ENCODE data around the gene SCAI. TPM values are rescaled to one million over a fixed set of nuclear protein-coding genes. Genes with fewer than 3 reads are reported as not detected.

SCAI gene
- total and polyA plus RNA-seq, 4 donors, result 0.50 to 13.9 (median 5.5) TPM

DNA sequence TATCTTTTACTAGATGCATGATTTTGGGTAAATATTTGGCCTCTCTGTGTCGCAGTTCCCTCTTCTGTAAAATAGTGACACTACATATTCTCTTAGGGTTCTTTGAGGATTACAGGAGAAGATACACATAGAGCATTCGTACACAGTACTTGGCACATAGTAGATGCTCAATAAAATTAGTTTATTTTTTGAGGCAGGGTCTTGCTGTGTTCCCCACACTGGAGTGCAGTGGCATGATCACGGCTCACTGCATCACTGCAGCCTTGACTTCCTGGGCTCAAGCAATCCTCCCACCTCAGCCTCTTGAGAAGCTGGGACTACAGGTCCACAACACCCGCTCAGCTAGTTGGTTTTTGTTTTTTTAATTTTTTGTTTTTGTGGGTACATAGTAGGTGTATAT lies 1.6 kb downstream of the SCAI start:
- ATAC-seq (ENCODE audit: low FRiP score), result no peak
- WGBS, 2 donors, result 94 to 97% methylated on average over 4 of the region's 4 CpGs
- H3K4me3 ChIP-seq (ENCODE audit: low read length in 2 of 2), result no peak overlapping the region

DNA sequence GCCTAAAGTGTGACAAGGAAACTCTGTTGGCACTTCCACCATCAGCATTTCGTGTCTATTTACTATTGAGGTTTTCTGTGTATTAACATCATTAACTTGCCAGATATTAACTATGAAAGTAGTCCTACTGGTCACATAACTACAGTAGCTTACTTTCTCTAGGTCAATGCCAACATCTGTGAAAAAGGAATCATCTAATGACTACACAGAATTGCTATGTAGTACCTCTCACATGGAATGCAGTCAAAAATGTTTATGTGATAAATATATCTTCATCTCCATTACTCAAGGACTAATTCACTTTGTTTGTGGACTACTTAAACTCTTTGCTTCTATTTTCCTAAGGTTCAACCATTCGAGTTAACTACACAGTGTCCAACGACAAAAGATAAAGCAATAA lies 2.1 kb downstream of the SCAI start:
- ATAC-seq (ENCODE audit: low FRiP score), result no peak
- intact Hi-C loops (cut with DNase I), result loop anchor here in 1 of 2 donors (5.0 to 10.0 kb wide), 2 partner anchors 54 to 369 kb away; partner anchors contain the start of gene NR6A1

More for the DNA sequence above, 1.6 kb downstream of the SCAI start:
- no peaks in the 10 kb centered on the region for H3K27me3 ChIP-seq (ENCODE audit: control insufficient read depth in 1 of 2, insufficient read depth in 2 of 2, low read length in 1 of 2)
- DNase-seq, result no peak
- no peaks in the 10 kb centered on the region for H3K4me1 ChIP-seq (ENCODE audit: control insufficient read depth in 1 of 2, insufficient read depth in 2 of 2, low read length in 2 of 2)
- no peaks in the 10 kb centered on the region for H3K36me3 ChIP-seq (ENCODE audit: control insufficient read depth in 1 of 2, insufficient read depth in 2 of 2, low read length in 1 of 2)
- no peak overlapping the region for H3K27ac ChIP-seq (ENCODE audit: low read depth in 1 of 2, low read length in 2 of 2)
- no peaks in the 10 kb centered on the region for H3K9me3 ChIP-seq (ENCODE audit: control insufficient read depth, low read length)
- intact Hi-C loops (cut with DNase I), result loop anchor here in 1 of 2 donors (2.0 to 10.0 kb wide), 3 partner anchors 53 to 369 kb away; partner anchors contain the start of genes GOLGA1 and NR6A1

DNA sequence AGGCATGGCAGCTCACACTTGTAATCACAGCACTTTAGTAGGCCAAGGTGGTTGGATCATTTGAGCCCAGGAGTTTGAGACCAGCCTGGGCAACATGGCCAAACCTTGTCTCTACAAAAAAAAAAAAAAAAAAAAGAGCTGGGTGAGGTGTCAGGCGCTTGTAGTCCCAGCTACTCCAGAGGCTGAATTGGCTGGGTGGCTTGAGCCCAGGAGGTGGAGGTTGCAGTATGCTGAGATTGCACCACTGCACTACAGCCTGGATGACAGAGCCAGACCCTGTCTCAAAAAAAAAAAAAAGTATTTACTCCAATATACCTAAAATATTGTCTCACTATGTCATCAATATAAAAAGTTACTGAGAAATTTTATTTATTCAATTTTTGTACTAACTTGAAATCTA lies 2.8 kb downstream of the SCAI start:
- Histone ChIP-seq H3K27me3 (ENCODE audit: control insufficient read depth in 1 of 2, insufficient read depth in 2 of 2, low read length in 1 of 2) (no peaks in the 10 kb centered on the region), H3K36me3 (ENCODE audit: control insufficient read depth in 1 of 2, insufficient read depth in 2 of 2, low read length in 1 of 2) (no peaks in the 10 kb centered on the region), H3K9me3 (ENCODE audit: control insufficient read depth, low read length) (no peaks in the 10 kb centered on the region), H3K4me3 (ENCODE audit: low read length in 2 of 2) (no peak overlapping the region), H3K4me1 (ENCODE audit: control insufficient read depth in 1 of 2, insufficient read depth in 2 of 2, low read length in 2 of 2) (no peaks in the 10 kb centered on the region), H3K27ac (ENCODE audit: low read depth in 1 of 2, low read length in 2 of 2) (no peak overlapping the region)
- DNase-seq (no peak), ATAC-seq (ENCODE audit: low FRiP score) (no peak)
- WGBS, 2 donors, result 83 to 90% methylated on average over 1 of the region's 1 CpG
- intact Hi-C loops (cut with DNase I), result loop anchor here in 1 of 2 donors (5.0 to 10.0 kb wide), 2 partner anchors 54 to 368 kb away; partner anchors contain the start of gene NR6A1

More for the DNA sequence above, 2.1 kb downstream of the SCAI start:
- Histone ChIP-seq H3K36me3 (ENCODE audit: control insufficient read depth in 1 of 2, insufficient read depth in 2 of 2, low read length in 1 of 2) (no peaks in the 10 kb centered on the region), H3K4me1 (ENCODE audit: control insufficient read depth in 1 of 2, insufficient read depth in 2 of 2, low read length in 2 of 2) (no peaks in the 10 kb centered on the region), H3K27me3 (ENCODE audit: control insufficient read depth in 1 of 2, insufficient read depth in 2 of 2, low read length in 1 of 2) (no peaks in the 10 kb centered on the region), H3K9me3 (ENCODE audit: control insufficient read depth, low read length) (no peaks in the 10 kb centered on the region), H3K4me3 (ENCODE audit: low read length in 2 of 2) (no peak overlapping the region), H3K27ac (ENCODE audit: low read depth in 1 of 2, low read length in 2 of 2) (no peak overlapping the region)
- WGBS, 2 donors, result 77 to 82% methylated on average over 3 of the region's 3 CpGs
- no peak for DNase-seq

DNA sequence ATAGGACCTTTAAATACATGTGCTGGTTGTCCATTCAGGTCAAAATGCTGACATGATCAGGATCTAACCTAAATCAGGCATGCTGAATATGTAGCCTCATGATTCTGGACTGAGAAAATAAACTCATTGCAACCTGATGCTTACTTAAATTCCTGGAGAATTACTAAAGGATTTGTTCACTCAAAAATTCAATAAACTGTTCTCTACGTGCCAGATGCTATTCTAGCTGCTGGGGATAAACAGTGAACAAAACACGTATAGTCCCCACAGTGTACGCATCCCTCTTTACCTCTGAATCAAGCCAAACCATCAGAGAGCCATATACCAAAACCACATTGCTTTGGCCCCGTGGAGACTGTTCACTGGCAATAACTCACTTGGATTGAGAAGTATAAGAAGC lies 6.1 kb downstream of the SCAI start:
- 46 to 51% methylated on average over 4 of the region's 4 CpGs for WGBS, 2 donors

DNA sequence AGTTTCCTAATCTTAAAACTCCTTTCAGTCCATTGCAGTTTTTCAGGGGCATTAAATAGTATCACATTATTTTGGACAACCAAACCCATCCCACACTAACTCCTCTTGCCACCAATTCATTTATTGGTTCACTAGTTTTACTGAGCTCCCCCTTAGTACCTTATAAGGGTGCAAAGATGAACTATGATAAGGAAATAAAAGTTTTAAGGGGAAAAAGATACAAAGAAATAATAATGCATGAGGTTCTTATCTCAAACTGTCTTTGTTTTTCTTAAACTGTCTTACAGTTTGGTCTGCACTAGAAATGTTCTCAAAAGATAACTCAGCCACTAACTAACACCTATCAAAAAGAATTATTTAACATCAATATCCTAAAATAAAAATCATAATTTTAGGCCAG lies 8.4 kb downstream of the SCAI start:
- ATAC-seq (ENCODE audit: low FRiP score) (no peak), DNase-seq (no peak)
- Histone ChIP-seq H3K9me3 (ENCODE audit: control insufficient read depth, low read length) (no peaks in the 10 kb centered on the region), H3K27me3 (ENCODE audit: control insufficient read depth in 1 of 2, insufficient read depth in 2 of 2, low read length in 1 of 2) (no peaks in the 10 kb centered on the region), H3K36me3 (ENCODE audit: control insufficient read depth in 1 of 2, insufficient read depth in 2 of 2, low read length in 1 of 2) (no peaks in the 10 kb centered on the region), H3K4me1 (ENCODE audit: control insufficient read depth in 1 of 2, insufficient read depth in 2 of 2, low read length in 2 of 2) (no peaks in the 10 kb centered on the region), H3K27ac (ENCODE audit: low read depth in 1 of 2, low read length in 2 of 2) (no peak overlapping the region), H3K4me3 (ENCODE audit: low read length in 2 of 2) (no peak overlapping the region)
- intact Hi-C loops (cut with DNase I), result no loop called here

More for the DNA sequence above, 6.1 kb downstream of the SCAI start:
- H3K4me3 ChIP-seq (ENCODE audit: low read length in 2 of 2), result no peak overlapping the region
- H3K27ac ChIP-seq (ENCODE audit: low read depth in 1 of 2, low read length in 2 of 2), result no peak overlapping the region
- no peak for DNase-seq
- H3K9me3 ChIP-seq (ENCODE audit: control insufficient read depth, low read length), result no peaks in the 10 kb centered on the region
- ATAC-seq (ENCODE audit: low FRiP score), result no peak
- intact Hi-C loops (cut with DNase I), result no loop called here
- H3K36me3 ChIP-seq (ENCODE audit: control insufficient read depth in 1 of 2, insufficient read depth in 2 of 2, low read length in 1 of 2), result no peaks in the 10 kb centered on the region
- no peaks in the 10 kb centered on the region for H3K27me3 ChIP-seq (ENCODE audit: control insufficient read depth in 1 of 2, insufficient read depth in 2 of 2, low read length in 1 of 2)
- H3K4me1 ChIP-seq (ENCODE audit: control insufficient read depth in 1 of 2, insufficient read depth in 2 of 2, low read length in 2 of 2), result no peaks in the 10 kb centered on the region

DNA sequence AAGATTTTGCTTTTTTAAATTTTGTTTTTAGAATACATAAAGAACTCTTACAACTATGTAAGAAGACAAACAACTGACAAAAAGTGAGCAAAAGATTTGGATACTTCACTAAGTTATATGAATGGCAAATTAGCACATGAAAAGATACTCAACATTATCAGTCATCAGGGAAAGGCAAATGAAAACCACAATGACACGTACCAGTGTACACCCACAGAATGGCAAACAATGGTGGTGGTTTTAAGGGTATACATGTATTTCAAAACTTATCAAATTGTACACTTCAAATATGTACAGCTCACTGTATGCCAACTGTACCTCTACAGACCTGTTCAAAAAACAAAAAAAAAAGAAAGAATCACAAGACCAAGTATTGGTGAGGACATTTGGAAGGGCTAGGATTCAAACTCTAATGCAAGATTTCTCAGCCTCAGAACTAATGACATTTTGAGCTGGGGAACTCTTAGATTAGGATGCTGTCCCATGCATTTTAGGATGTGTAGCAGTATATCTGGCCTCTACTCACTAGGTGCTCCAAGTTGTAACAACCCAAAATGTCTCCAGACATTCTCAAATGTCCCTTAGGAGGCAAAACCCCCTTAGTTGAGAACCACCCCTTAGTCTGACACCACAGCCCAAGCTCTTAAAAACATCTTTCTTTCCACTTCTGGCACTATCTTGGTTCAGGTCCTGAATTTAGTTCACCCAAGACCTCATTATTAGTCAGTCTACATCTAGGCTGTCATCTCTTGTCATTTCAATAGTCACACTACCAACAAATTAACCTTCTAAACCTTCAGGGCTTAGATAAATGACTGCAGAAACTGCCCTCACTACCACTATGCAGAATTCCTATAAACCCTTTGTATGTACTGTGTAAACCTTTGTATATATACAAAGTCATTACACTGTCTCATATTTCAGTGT lies 9.7 kb downstream of the SCAI start:
- no peak for ATAC-seq (ENCODE audit: low FRiP score)
- H3K4me1 ChIP-seq (ENCODE audit: control insufficient read depth in 1 of 2, insufficient read depth in 2 of 2, low read length in 2 of 2), result no peaks in the 10 kb centered on the region
- no peak overlapping the region for H3K4me3 ChIP-seq (ENCODE audit: low read length in 2 of 2)
- H3K9me3 ChIP-seq (ENCODE audit: control insufficient read depth, low read length), result no peaks in the 10 kb centered on the region
- H3K27me3 ChIP-seq (ENCODE audit: control insufficient read depth in 1 of 2, insufficient read depth in 2 of 2, low read length in 1 of 2), result no peaks in the 10 kb centered on the region
- H3K27ac ChIP-seq (ENCODE audit: low read depth in 1 of 2, low read length in 2 of 2), result no peak overlapping the region
- 92 to 100% methylated on average over 1 of the region's 1 CpG for WGBS, 2 donors
- no peaks in the 10 kb centered on the region for H3K36me3 ChIP-seq (ENCODE audit: control insufficient read depth in 1 of 2, insufficient read depth in 2 of 2, low read length in 1 of 2)
- DNase-seq, result no peak
- intact Hi-C loops (cut with DNase I), result no loop called here

DNA sequence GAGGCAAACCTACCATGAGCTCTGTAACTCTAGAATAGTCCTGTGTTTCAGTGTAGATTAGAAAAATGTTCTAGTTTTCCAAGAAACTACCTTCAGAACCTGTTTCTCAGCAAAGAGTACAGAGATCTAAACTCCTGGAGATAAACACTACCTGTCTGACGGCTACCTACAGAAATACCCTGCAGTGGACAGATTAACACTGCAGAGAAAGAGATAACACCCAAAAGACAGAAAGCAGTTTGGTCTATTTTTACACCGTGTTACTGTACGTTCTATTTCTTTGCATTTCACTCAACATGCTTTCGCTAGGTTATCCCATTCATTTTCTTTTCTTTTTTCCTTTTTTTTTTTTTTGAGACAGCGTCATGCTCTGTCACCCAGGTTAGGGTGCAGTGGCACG lies 11.6 kb downstream of the SCAI start:
- no peaks in the 10 kb centered on the region for H3K9me3 ChIP-seq (ENCODE audit: control insufficient read depth, low read length)
- 69 to 72% methylated on average over 6 of the region's 6 CpGs for WGBS, 2 donors
- H3K4me3 ChIP-seq (ENCODE audit: low read length in 2 of 2), result no peak overlapping the region
- H3K4me1 ChIP-seq (ENCODE audit: control insufficient read depth in 1 of 2, insufficient read depth in 2 of 2, low read length in 2 of 2), result no peaks in the 10 kb centered on the region
- intact Hi-C loops (cut with DNase I), result no loop called here
- H3K27me3 ChIP-seq (ENCODE audit: control insufficient read depth in 1 of 2, insufficient read depth in 2 of 2, low read length in 1 of 2), result no peaks in the 10 kb centered on the region
- DNase-seq (no peak), ATAC-seq (ENCODE audit: low FRiP score) (no peak)
- no peaks in the 10 kb centered on the region for H3K36me3 ChIP-seq (ENCODE audit: control insufficient read depth in 1 of 2, insufficient read depth in 2 of 2, low read length in 1 of 2)
- no peak overlapping the region for H3K27ac ChIP-seq (ENCODE audit: low read depth in 1 of 2, low read length in 2 of 2)

DNA sequence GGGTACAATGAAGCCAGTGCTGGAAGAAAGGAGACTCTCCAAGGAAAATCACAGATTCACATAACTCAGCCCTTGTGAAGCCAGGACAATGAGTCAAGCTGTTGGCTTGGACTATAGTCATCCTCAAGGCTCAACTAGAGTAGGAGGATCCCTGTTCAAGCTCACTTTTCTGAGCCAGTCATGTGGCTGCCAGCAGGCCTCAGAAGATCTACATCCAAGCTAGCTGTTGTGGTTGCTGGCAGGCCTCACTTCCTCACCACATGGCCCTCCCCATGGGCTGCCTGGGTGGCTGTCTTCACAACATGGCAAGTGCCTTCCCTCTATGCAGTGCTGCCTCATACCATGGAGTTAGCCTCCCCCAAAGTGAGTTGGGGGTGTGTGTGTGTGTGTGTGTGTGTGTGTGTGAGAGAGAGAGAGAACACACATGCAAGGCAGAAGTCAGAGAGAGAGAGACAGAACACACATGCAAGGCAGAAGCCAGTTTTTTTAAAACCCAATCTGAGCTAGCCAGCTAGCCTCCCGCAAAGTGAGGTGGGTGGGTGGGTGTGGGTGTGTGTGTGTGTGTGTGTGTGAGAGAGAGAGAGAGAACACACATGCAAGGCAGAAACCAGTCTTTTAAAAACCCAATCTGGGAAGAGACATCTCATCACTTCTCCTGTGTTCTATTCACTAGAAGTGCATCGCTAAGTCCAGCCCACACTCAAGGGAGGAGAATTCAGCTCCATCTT lies 17.1 kb downstream of the SCAI start:
- 64 to 65% methylated on average over 2 of the region's 2 CpGs for WGBS, 2 donors
- Histone ChIP-seq H3K27ac (ENCODE audit: low read depth in 1 of 2, low read length in 2 of 2) (peak overlapping the region in 1 of 2 donors; percentile 7), H3K36me3 (ENCODE audit: control insufficient read depth in 1 of 2, insufficient read depth in 2 of 2, low read length in 1 of 2) (no peaks in the 10 kb centered on the region), H3K27me3 (ENCODE audit: control insufficient read depth in 1 of 2, insufficient read depth in 2 of 2, low read length in 1 of 2) (no peaks in the 10 kb centered on the region), H3K4me1 (ENCODE audit: control insufficient read depth in 1 of 2, insufficient read depth in 2 of 2, low read length in 2 of 2) (no peaks in the 10 kb centered on the region), H3K9me3 (ENCODE audit: control insufficient read depth, low read length) (no peaks in the 10 kb centered on the region), H3K4me3 (ENCODE audit: low read length in 2 of 2) (no peak overlapping the region)
- DNase-seq (peak; percentile 92 to 96), ATAC-seq (ENCODE audit: low FRiP score) (peak; percentile 95)
- intact Hi-C loops (cut with DNase I), result no loop called here
